ENCODE results near the gene CCDC150. TPM values are rescaled to one million over a fixed set of nuclear protein-coding genes. Genes with fewer than 3 reads are reported as not detected.
A peak's percentile ranks its signal among the peaks of the same experiment; 100 is the strongest.

Gene CCDC150
- total RNA-seq, 1 experiment from 2014 or later: 19.0 TPM

DNA sequence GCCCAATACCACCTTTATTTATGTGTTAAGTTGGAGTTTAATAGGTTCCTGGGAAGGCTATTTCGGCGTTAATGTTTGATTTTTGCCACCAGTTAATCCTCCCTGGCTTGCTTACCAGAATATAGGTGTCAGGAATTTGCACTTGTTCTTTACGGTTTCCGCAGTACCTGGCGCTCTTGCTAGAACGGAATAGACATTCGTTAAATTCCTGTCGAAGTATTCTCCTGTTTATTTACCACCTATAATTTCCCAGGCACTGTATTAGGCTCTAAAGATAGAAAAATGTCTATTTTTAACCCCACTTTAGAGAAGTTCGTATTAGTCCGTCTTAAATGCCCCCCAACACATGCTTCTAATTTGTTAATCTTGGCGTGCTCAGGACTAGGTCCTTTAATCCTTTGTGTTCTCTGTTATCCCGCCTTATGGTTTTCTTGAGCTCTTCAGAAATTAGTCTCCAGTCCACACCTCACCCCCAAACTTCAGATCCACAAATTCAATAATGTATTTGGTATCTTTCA, 575 bp downstream of the CCDC150 start:
- Histone ChIP-seq H3K4me3 (ENCODE audit: low read depth in 2 of 2, low read length in 2 of 2) (peak overlapping the region; percentile 86 to 94), H3K36me3 (ENCODE audit: control insufficient read depth, insufficient read depth, low read length) (peaks cover 2% of the 10 kb centered on the region; the same call in 1 of the 2 replicates), H3K27me3 (ENCODE audit: control insufficient read depth, insufficient read depth, low read length) (no peaks in the 10 kb centered on the region), H3K9me3 (ENCODE audit: control insufficient read depth, insufficient read depth, low read depth, low read length) (no peaks in the 10 kb centered on the region), H3K4me1 (ENCODE audit: control insufficient read depth, insufficient read depth, low read length) (peaks cover 8% of the 10 kb centered on the region), H3K27ac (ENCODE audit: low read length) (peak overlapping the region; percentile 85)
- in situ Hi-C loops (cut with HindIII; ENCODE audit: low pct_unique_long_range_greater_than_20kb, low sequenced_read_pairs): no loop called here
- ChIA-PET POLR2A (no interaction called here), CTCF (no interaction called here)
- TF ChIP-seq, protein P1, sequence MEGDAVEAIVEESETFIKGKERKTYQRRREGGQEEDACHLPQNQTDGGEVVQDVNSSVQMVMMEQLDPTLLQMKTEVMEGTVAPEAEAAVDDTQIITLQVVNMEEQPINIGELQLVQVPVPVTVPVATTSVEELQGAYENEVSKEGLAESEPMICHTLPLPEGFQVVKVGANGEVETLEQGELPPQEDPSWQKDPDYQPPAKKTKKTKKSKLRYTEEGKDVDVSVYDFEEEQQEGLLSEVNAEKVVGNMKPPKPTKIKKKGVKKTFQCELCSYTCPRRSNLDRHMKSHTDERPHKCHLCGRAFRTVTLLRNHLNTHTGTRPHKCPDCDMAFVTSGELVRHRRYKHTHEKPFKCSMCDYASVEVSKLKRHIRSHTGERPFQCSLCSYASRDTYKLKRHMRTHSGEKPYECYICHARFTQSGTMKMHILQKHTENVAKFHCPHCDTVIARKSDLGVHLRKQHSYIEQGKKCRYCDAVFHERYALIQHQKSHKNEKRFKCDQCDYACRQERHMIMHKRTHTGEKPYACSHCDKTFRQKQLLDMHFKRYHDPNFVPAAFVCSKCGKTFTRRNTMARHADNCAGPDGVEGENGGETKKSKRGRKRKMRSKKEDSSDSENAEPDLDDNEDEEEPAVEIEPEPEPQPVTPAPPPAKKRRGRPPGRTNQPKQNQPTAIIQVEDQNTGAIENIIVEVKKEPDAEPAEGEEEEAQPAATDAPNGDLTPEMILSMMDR (IDR thresholded peaks at IDR 0.05): peak; percentile 20; the same call in 1 of the 2 replicates
- TF ChIP-seq, protein P2, sequence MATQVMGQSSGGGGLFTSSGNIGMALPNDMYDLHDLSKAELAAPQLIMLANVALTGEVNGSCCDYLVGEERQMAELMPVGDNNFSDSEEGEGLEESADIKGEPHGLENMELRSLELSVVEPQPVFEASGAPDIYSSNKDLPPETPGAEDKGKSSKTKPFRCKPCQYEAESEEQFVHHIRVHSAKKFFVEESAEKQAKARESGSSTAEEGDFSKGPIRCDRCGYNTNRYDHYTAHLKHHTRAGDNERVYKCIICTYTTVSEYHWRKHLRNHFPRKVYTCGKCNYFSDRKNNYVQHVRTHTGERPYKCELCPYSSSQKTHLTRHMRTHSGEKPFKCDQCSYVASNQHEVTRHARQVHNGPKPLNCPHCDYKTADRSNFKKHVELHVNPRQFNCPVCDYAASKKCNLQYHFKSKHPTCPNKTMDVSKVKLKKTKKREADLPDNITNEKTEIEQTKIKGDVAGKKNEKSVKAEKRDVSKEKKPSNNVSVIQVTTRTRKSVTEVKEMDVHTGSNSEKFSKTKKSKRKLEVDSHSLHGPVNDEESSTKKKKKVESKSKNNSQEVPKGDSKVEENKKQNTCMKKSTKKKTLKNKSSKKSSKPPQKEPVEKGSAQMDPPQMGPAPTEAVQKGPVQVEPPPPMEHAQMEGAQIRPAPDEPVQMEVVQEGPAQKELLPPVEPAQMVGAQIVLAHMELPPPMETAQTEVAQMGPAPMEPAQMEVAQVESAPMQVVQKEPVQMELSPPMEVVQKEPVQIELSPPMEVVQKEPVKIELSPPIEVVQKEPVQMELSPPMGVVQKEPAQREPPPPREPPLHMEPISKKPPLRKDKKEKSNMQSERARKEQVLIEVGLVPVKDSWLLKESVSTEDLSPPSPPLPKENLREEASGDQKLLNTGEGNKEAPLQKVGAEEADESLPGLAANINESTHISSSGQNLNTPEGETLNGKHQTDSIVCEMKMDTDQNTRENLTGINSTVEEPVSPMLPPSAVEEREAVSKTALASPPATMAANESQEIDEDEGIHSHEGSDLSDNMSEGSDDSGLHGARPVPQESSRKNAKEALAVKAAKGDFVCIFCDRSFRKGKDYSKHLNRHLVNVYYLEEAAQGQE (IDR thresholded peaks at IDR 0.05; ENCODE audit: insufficient read depth in 1 of 2, low read depth in 2 of 2, low read length in 1 of 2): no peak
- no peak for TF ChIP-seq TCF7L2 (IDR thresholded peaks at IDR 0.05; ENCODE audit: low read depth, low read length)
- no peak for TF ChIP-seq POLR2AphosphoS5 (IDR thresholded peaks at IDR 0.05; ENCODE audit: low read depth, low read length)
- TF ChIP-seq SIN3A (IDR thresholded peaks at IDR 0.05; ENCODE audit: borderline replicate concordance, insufficient read depth, low read depth, low read length): no peak
- peak; percentile 4; the same call in 1 of the 2 replicates for ATAC-seq
- no peak for DNase-seq (ENCODE audit: low read depth, low spot score)
- intact Hi-C loops (cut with micrococcal nuclease; ENCODE audit: unreplicated experiment): no loop called here
- BruUV-seq (replicated peaks): no TSS peak

DNA sequence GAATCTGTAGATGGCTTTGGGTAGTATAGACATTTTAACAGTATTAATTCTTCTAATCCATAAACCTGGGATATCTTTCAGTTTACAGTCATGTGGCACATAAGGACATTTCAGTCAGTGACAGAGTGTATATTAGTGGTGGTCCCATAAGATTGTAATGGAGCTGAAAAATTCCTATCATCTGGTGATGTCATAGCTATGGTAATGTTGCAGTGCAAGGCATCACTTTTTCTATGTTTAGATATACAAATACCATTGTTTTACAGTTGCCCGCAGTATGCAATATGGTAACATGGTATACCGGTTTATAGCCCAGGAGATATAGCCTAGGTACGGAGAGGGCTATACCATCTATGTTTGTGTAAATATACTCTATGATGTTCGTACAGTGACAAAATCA, 9.7 kb downstream of the CCDC150 start:
- ATAC-seq (no peak), DNase-seq (ENCODE audit: low read depth, low spot score) (no peak)
- TF ChIP-seq SIN3A (IDR thresholded peaks at IDR 0.05; ENCODE audit: borderline replicate concordance, insufficient read depth, low read depth, low read length) (no peak), TCF7L2 (IDR thresholded peaks at IDR 0.05; ENCODE audit: low read depth, low read length) (no peak), POLR2AphosphoS5 (IDR thresholded peaks at IDR 0.05; ENCODE audit: low read depth, low read length) (no peak)
- TF ChIP-seq, protein P1 (IDR thresholded peaks at IDR 0.05): no peak
- TF ChIP-seq, protein P2 (IDR thresholded peaks at IDR 0.05; ENCODE audit: insufficient read depth in 1 of 2, low read depth in 2 of 2, low read length in 1 of 2): no peak
- in situ Hi-C loops (cut with HindIII; ENCODE audit: low pct_unique_long_range_greater_than_20kb, low sequenced_read_pairs) (no loop called here), intact Hi-C loops (cut with micrococcal nuclease; ENCODE audit: unreplicated experiment) (no loop called here)
- BruUV-seq (replicated peaks): no TSS peak
- CTCF ChIA-PET: no interaction called here
- H3K4me3 ChIP-seq (ENCODE audit: low read depth in 2 of 2, low read length in 2 of 2): no peak overlapping the region
- POLR2A ChIA-PET: no interaction called here
- no peaks in the 10 kb centered on the region for H3K27me3 ChIP-seq (ENCODE audit: control insufficient read depth, insufficient read depth, low read length)
- H3K4me1 ChIP-seq (ENCODE audit: control insufficient read depth, insufficient read depth, low read length): no peaks in the 10 kb centered on the region
- H3K27ac ChIP-seq (ENCODE audit: low read length): no peak overlapping the region
- H3K36me3 ChIP-seq (ENCODE audit: control insufficient read depth, insufficient read depth, low read length): no peaks in the 10 kb centered on the region
- H3K9me3 ChIP-seq (ENCODE audit: control insufficient read depth, insufficient read depth, low read depth, low read length): peaks cover 55% of the 10 kb centered on the region; the same call in 1 of the 2 replicates

Measured in Panc1 (cell line).